ENCODE results near the gene PLCB3.

- TF ChIP-seq CTCF (conservative IDR thresholded peaks at IDR 0.05; ENCODE audit: low read depth, low read length) (no peak), EZH2 (IDR thresholded peaks at IDR 0.05; ENCODE audit: low read length, unreplicated experiment) (no peak), EZH2phosphoT487 (IDR thresholded peaks at IDR 0.05; ENCODE audit: borderline replicate concordance, low read length) (no peak)
Observed at GRCh38 chr11:64284048-64284961, 33.0 kb downstream of the PLCB3 start, which contains the start of gene BAD.
